ENCODE measurements around the gene MORN1. TPM values are rescaled to one million over a fixed set of nuclear protein-coding genes. Genes with fewer than 3 reads are reported as not detected.

The MORN1 gene
- total RNA-seq, 4 donors from 2014 or later, result 5.0 to 14.6 (median 9.2) TPM

GRCh38 chr1:2411801-2412394, 20.5 kb upstream of the MORN1 start:
- peak; percentile 22 for ATAC-seq
- Histone ChIP-seq H3K9me3 (no peaks in the 10 kb centered on the region), H3K4me1 (peaks cover 0 to 32% (median 24%) of the 10 kb centered on the region in 3 donors), H3K36me3 (peaks cover 0 to 33% of the 10 kb centered on the region in 2 donors), H3K4me3 (peak overlapping the region; percentile 41 to 91), H3K27me3 (peaks cover 13% of the 10 kb centered on the region), H3K27ac (peak overlapping the region; percentile 14 to 96 (median 90))
- WGBS, 2 donors (ENCODE audit: low coverage in 1 of 2), result no CpG with 5 or more reads among the region's 38 CpGs
- TF ChIP-seq POLR2AphosphoS5 (IDR thresholded peaks at IDR 0.05) (no peak), EP300 (IDR thresholded peaks at IDR 0.05) (no peak), CTCF (IDR thresholded peaks at IDR 0.05) (no peak), POLR2A (IDR thresholded peaks at IDR 0.05) (no peak)

GRCh38 chr1:2409745-2410144, 18.4 kb upstream of the MORN1 start:
- peaks cover 0 to 55% of the 10 kb centered on the region in 2 donors for H3K36me3 ChIP-seq
- 60 to 100% methylated on average over 1 of the region's 12 CpGs for WGBS, 2 donors (ENCODE audit: low coverage in 1 of 2)

GRCh38 chr1:2408859-2409276, 17.5 kb upstream of the MORN1 start:
- Histone ChIP-seq H3K4me3 (no peak overlapping the region), H3K27ac (no peak overlapping the region), H3K4me1 (peaks cover 0 to 23% (median 16%) of the 10 kb centered on the region in 3 donors), H3K36me3 (peaks cover 0 to 63% of the 10 kb centered on the region in 2 donors), H3K9me3 (no peaks in the 10 kb centered on the region), H3K27me3 (no peaks in the 10 kb centered on the region)
- no CpG with 5 or more reads among the region's 13 CpGs for WGBS, 2 donors (ENCODE audit: low coverage in 1 of 2)
- TF ChIP-seq EP300 (IDR thresholded peaks at IDR 0.05), result no peak
- TF ChIP-seq POLR2A (IDR thresholded peaks at IDR 0.05), result no peak
- no peak for TF ChIP-seq POLR2AphosphoS5 (IDR thresholded peaks at IDR 0.05)
- no peak for TF ChIP-seq CTCF (IDR thresholded peaks at IDR 0.05)
- ATAC-seq, result no peak

More at GRCh38 chr1:2409745-2410144, 18.4 kb upstream of the MORN1 start:
- no peak for ATAC-seq
- H3K27ac ChIP-seq, result no peak overlapping the region
- H3K4me1 ChIP-seq, result peaks cover 0 to 32% (median 24%) of the 10 kb centered on the region in 3 donors
- H3K9me3 ChIP-seq, result no peaks in the 10 kb centered on the region
- TF ChIP-seq POLR2AphosphoS5 (IDR thresholded peaks at IDR 0.05) (no peak), POLR2A (IDR thresholded peaks at IDR 0.05) (no peak), EP300 (IDR thresholded peaks at IDR 0.05) (no peak)
- no peak overlapping the region for H3K4me3 ChIP-seq
- H3K27me3 ChIP-seq, result no peaks in the 10 kb centered on the region

GRCh38 chr1:2408456-2408855, 17.1 kb upstream of the MORN1 start:
- peaks cover 0 to 19% (median 12%) of the 10 kb centered on the region in 3 donors for H3K4me1 ChIP-seq
- ATAC-seq, result no peak
- peaks cover 0 to 68% of the 10 kb centered on the region in 2 donors for H3K36me3 ChIP-seq
- no peaks in the 10 kb centered on the region for H3K9me3 ChIP-seq
- TF ChIP-seq CTCF (IDR thresholded peaks at IDR 0.05) (no peak), POLR2A (IDR thresholded peaks at IDR 0.05) (no peak), EP300 (IDR thresholded peaks at IDR 0.05) (no peak), POLR2AphosphoS5 (IDR thresholded peaks at IDR 0.05) (no peak)
- no peaks in the 10 kb centered on the region for H3K27me3 ChIP-seq
- WGBS, 2 donors (ENCODE audit: low coverage in 1 of 2), result no CpG with 5 or more reads among the region's 24 CpGs
- H3K4me3 ChIP-seq, result no peak overlapping the region
- H3K27ac ChIP-seq, result no peak overlapping the region

- H3K9me3 ChIP-seq, result no peaks in the 10 kb centered on the region
- H3K27ac ChIP-seq, result no peak overlapping the region
- peaks cover 0 to 73% of the 10 kb centered on the region in 2 donors for H3K36me3 ChIP-seq
- ATAC-seq, result no peak
- no peak for TF ChIP-seq EP300 (IDR thresholded peaks at IDR 0.05)
- no peak for TF ChIP-seq POLR2A (IDR thresholded peaks at IDR 0.05)
- TF ChIP-seq POLR2AphosphoS5 (IDR thresholded peaks at IDR 0.05), result no peak
- TF ChIP-seq CTCF (IDR thresholded peaks at IDR 0.05), result no peak
- WGBS, 2 donors (ENCODE audit: low coverage in 1 of 2), result 60% methylated on average over 1 of the region's 8 CpGs; no CpG with 5 or more reads in 1 of the 2 donors
- H3K4me3 ChIP-seq, result no peak overlapping the region
- H3K4me1 ChIP-seq, result peaks cover 0 to 14% (median 7%) of the 10 kb centered on the region in 3 donors
- no peaks in the 10 kb centered on the region for H3K27me3 ChIP-seq
Observed at GRCh38 chr1:2407991-2408275, 16.6 kb upstream of the MORN1 start.

Measured in gastroesophageal sphincter (tissue), 4 donors.